ENCODE results near the gene WDFY2. TPM values are rescaled to one million over a fixed set of nuclear protein-coding genes. Genes with fewer than 3 reads are reported as not detected.

WDFY2 gene
- total and polyA plus RNA-seq, 10 of the 15 experiments (the other 5 are each of a cell fraction or from before 2014, with no cell fraction given) = 2.1 to 13.0 (median 8.1) TPM

DNA sequence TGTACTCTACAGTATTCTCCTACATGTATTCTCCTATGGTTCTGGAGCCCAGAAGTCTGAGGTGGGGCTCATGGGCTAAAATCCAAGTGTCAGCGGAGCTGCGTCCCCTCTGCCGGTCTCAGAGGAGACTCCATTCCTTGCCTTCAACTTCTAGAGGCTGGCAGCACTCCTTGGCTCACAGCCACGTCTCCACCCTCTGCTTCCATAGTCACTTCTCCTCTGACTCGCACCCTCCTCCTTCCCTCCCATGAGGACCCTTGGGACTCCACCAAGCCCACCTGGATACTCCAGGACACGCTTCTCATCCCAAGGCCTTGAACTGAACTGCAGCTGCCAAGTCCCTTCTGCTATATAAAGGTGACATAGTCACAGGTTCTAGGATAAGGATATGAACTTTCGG lies 191.9 kb downstream of the WDFY2 start:
- Histone ChIP-seq H3K9me3 (replicated peaks; ENCODE audit: control insufficient read depth, insufficient read depth, low read length) (no peaks in the 10 kb centered on the region), H4K20me1 (ENCODE audit: control insufficient read depth, insufficient read depth) (no peaks in the 10 kb centered on the region), H3K9ac (ENCODE audit: control insufficient read depth, insufficient read depth, low read length) (no peak overlapping the region), H2AFZ (ENCODE audit: control insufficient read depth, low read depth, low read length) (no peak overlapping the region), H3K27ac (ENCODE audit: control insufficient read depth, insufficient read depth) (no peak overlapping the region), H3K27me3 (replicated peaks in 1 of 2; ENCODE audit: control insufficient read depth in 2 of 2, insufficient read depth in 2 of 2, low read length in 1 of 2) (no peaks in the 10 kb centered on the region), H3K4me3 (no peak overlapping the region), H3K4me1 (ENCODE audit: control insufficient read depth, insufficient read depth, low read length) (no peaks in the 10 kb centered on the region), H3K4me2 (ENCODE audit: control insufficient read depth, insufficient read depth) (no peak overlapping the region), H3K79me2 (ENCODE audit: control insufficient read depth, insufficient read depth, low read length) (no peaks in the 10 kb centered on the region), H3K36me3 (ENCODE audit: control insufficient read depth in 2 of 2, insufficient read depth in 2 of 2, low read length in 1 of 2) (no peaks in the 10 kb centered on the region)
- FAIRE-seq = no peak
- no TSS peak for BruUV-seq (replicated peaks)
- intact Hi-C loops (cut with micrococcal nuclease; ENCODE audit: unreplicated experiment) (no loop called here), in situ Hi-C loops (cut with MboI) (no loop called here)
- TF ChIP-seq, protein P1, sequence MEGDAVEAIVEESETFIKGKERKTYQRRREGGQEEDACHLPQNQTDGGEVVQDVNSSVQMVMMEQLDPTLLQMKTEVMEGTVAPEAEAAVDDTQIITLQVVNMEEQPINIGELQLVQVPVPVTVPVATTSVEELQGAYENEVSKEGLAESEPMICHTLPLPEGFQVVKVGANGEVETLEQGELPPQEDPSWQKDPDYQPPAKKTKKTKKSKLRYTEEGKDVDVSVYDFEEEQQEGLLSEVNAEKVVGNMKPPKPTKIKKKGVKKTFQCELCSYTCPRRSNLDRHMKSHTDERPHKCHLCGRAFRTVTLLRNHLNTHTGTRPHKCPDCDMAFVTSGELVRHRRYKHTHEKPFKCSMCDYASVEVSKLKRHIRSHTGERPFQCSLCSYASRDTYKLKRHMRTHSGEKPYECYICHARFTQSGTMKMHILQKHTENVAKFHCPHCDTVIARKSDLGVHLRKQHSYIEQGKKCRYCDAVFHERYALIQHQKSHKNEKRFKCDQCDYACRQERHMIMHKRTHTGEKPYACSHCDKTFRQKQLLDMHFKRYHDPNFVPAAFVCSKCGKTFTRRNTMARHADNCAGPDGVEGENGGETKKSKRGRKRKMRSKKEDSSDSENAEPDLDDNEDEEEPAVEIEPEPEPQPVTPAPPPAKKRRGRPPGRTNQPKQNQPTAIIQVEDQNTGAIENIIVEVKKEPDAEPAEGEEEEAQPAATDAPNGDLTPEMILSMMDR (IDR thresholded peaks at IDR 0.05 in 2 of 3, conservative IDR thresholded peaks at IDR 0.05 in 1 of 3; ENCODE audit: control insufficient read depth in 2 of 3, extremely low read depth in 1 of 3, insufficient read depth in 1 of 3, low read depth in 3 of 3, low read length in 3 of 3) = no peak
- no peak for TF ChIP-seq LARP7 (IDR thresholded peaks at IDR 0.05)
- TF ChIP-seq EP300 (IDR thresholded peaks at IDR 0.05; ENCODE audit: borderline replicate concordance in 1 of 2, control insufficient read depth in 1 of 2, low read depth in 2 of 2, low read length in 2 of 2) = no peak
- no peak for TF ChIP-seq EGR1 (IDR thresholded peaks at IDR 0.05; ENCODE audit: borderline replicate concordance in 1 of 2, low read depth in 2 of 2, low read length in 2 of 2)
- RAD21 ChIA-PET (ENCODE audit: unreplicated experiment) = no interaction called here
- CTCF ChIA-PET = no interaction called here
- DNase-seq (ENCODE audit: low read depth, low spot score) = no peak
- SMC1A ChIA-PET (ENCODE audit: uncharacterized antibody, unreplicated experiment) = no interaction called here
- WGBS (ENCODE audit: insufficient coverage, insufficient replicate concordance, low lambda C conversion rate, missing lambda C conversion rate) = 88% methylated on average over 7 of the region's 7 CpGs
- no peak for ATAC-seq
- POLR2A ChIA-PET = no interaction called here

DNA sequence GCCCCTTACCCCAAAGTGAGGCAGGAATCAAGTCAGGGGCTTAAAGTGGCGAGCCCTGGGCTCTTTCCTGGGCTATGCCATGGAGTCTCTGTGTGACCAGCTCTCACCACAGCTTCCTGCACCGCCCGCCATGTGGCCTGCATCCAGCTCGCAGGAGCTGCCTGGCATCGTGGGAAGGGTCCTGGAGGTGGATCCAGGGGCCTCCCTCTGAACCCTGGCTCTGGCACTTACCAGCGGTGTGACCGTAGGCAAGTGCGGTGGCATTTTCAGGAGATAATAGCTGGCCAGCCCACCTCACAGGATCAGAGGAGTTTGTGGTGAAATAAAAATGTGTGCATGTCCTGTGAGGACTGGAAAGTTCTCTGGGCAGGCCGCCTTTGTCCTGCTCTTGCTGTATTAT lies 193.7 kb downstream of the WDFY2 start:
- Histone ChIP-seq H3K27me3 (replicated peaks in 1 of 2; ENCODE audit: control insufficient read depth in 2 of 2, insufficient read depth in 2 of 2, low read length in 1 of 2) (no peaks in the 10 kb centered on the region), H3K4me2 (ENCODE audit: control insufficient read depth, insufficient read depth) (no peak overlapping the region), H3K4me3 (no peak overlapping the region), H3K79me2 (ENCODE audit: control insufficient read depth, insufficient read depth, low read length) (no peaks in the 10 kb centered on the region), H4K20me1 (ENCODE audit: control insufficient read depth, insufficient read depth) (no peaks in the 10 kb centered on the region), H2AFZ (ENCODE audit: control insufficient read depth, low read depth, low read length) (no peak overlapping the region), H3K9me3 (replicated peaks; ENCODE audit: control insufficient read depth, insufficient read depth, low read length) (no peaks in the 10 kb centered on the region), H3K4me1 (ENCODE audit: control insufficient read depth, insufficient read depth, low read length) (peaks cover 5% of the 10 kb centered on the region; the same call in 1 of the 2 replicates), H3K27ac (ENCODE audit: control insufficient read depth, insufficient read depth) (no peak overlapping the region), H3K36me3 (ENCODE audit: control insufficient read depth in 2 of 2, insufficient read depth in 2 of 2, low read length in 1 of 2) (no peaks in the 10 kb centered on the region), H3K9ac (ENCODE audit: control insufficient read depth, insufficient read depth, low read length) (no peak overlapping the region)
- ChIA-PET POLR2A (no interaction called here), RAD21 (ENCODE audit: unreplicated experiment) (no interaction called here), CTCF (interaction anchor here (0.5 kb wide), 1 partner anchor 20 kb away, joined by 3 read pairs; no protein-coding TSS in a partner anchor), SMC1A (ENCODE audit: uncharacterized antibody, unreplicated experiment) (no interaction called here)
- intact Hi-C loops (cut with micrococcal nuclease; ENCODE audit: unreplicated experiment) (no loop called here), in situ Hi-C loops (cut with MboI) (no loop called here)
- BruUV-seq (replicated peaks) = no TSS peak
- WGBS (ENCODE audit: insufficient coverage, insufficient replicate concordance, low lambda C conversion rate, missing lambda C conversion rate) = 74% methylated on average over 9 of the region's 9 CpGs
- FAIRE-seq (no peak), ATAC-seq (no peak), DNase-seq (ENCODE audit: low read depth, low spot score) (no peak)
- no peak for TF ChIP-seq KAT2A (conservative IDR thresholded peaks at IDR 0.05; ENCODE audit: control insufficient read depth, low read depth, low read length)
- TF ChIP-seq MEF2A (IDR thresholded peaks at IDR 0.05; ENCODE audit: insufficient read depth, low read depth, low read length) = no peak
- TF ChIP-seq, protein P2, sequence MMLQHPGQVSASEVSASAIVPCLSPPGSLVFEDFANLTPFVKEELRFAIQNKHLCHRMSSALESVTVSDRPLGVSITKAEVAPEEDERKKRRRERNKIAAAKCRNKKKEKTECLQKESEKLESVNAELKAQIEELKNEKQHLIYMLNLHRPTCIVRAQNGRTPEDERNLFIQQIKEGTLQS (IDR thresholded peaks at IDR 0.05; ENCODE audit: borderline replicate concordance, extremely low read depth, low read depth, low read length) = no peak
- no peak for TF ChIP-seq FOXK2 (IDR thresholded peaks at IDR 0.05)
- TF ChIP-seq, protein P3, sequence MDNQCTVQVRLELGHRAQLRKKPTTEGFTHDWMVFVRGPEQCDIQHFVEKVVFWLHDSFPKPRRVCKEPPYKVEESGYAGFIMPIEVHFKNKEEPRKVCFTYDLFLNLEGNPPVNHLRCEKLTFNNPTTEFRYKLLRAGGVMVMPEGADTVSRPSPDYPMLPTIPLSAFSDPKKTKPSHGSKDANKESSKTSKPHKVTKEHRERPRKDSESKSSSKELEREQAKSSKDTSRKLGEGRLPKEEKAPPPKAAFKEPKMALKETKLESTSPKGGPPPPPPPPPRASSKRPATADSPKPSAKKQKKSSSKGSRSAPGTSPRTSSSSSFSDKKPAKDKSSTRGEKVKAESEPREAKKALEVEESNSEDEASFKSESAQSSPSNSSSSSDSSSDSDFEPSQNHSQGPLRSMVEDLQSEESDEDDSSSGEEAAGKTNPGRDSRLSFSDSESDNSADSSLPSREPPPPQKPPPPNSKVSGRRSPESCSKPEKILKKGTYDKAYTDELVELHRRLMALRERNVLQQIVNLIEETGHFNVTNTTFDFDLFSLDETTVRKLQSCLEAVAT (IDR thresholded peaks at IDR 0.05) = no peak
- no peak for TF ChIP-seq HDAC2 (IDR thresholded peaks at IDR 0.05)
- TF ChIP-seq BCL11A (IDR thresholded peaks at IDR 0.05; ENCODE audit: low read depth, low read length) = no peak
- TF ChIP-seq MYB (IDR thresholded peaks at IDR 0.05; ENCODE audit: borderline replicate concordance, low read depth, low read length) = no peak
- TF ChIP-seq SUPT20H (IDR thresholded peaks at IDR 0.05; ENCODE audit: borderline replicate concordance, control insufficient read depth, low read depth, low read length) = no peak
- no peak for TF ChIP-seq HDAC6 (IDR thresholded peaks at IDR 0.05; ENCODE audit: unreplicated experiment)
- no peak for TF ChIP-seq TCF3 (IDR thresholded peaks at IDR 0.05; ENCODE audit: borderline replicate concordance, insufficient read depth, low read depth, low read length)

Data from GM12878 (cell line).